ENCODE results near the gene HSPA1A.

DNA sequence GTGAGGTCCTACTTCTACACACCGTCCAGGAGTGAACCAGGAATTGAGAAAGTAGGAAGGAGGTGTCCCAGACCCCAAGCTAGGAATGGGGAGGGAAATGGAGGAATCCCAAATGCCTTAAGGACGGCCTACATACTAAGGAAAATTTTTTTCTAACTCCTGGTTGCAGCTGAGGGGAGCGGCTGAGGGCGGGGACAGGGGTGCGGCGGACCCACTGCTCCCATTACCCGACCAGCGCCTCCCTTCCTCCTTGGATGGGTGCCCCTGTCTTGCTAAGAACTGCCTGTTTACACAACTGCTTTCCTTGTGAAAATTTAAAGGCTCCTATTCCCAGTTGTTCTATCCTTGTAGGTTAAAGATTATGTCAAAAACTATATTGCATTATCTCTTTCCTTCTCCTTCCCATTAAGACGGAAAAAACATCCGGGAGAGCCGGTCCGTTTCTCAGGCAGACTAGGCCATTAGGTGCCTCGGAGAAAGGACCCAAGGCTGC lies 11.5 kb downstream of the HSPA1A start:
- TF ChIP-seq POLR2A (IDR thresholded peaks at IDR 0.05; ENCODE audit: low read depth, low read length) = no peak
- TF ChIP-seq POLR2AphosphoS5 (IDR thresholded peaks at IDR 0.05; ENCODE audit: low read depth, low read length) = no peak
